ENCODE measurements around the gene RAD51B. TPM values are rescaled to one million over a fixed set of nuclear protein-coding genes. Genes with fewer than 3 reads are reported as not detected.
"Not testable (repeated sequence)": the region's sequence is repeated elsewhere in the genome, so short reads cannot be mapped to it uniquely, and the experiment has no call there.

The RAD51B gene
- total RNA-seq, 1 experiment from 2014 or later = 16.7 TPM

GRCh38 chr14:68762953-68763764 is 943.6 kb downstream of the RAD51B start:
- peaks cover 4% of the 10 kb centered on the region; the same call in 1 of the 2 replicates for H3K4me1 ChIP-seq (ENCODE audit: insufficient read depth, low read length)
- H2BK5ac ChIP-seq (ENCODE audit: insufficient read length, low read length) = no peak overlapping the region
- peaks cover 9% of the 10 kb centered on the region; the same call in 1 of the 2 replicates for H3K27me3 Mint-ChIP-seq (ENCODE audit: low read depth)
- no peaks in the 10 kb centered on the region for H3K79me2 ChIP-seq (ENCODE audit: insufficient read depth, low read length)
- no peak overlapping the region for H2AK5ac ChIP-seq (ENCODE audit: insufficient read length, low read length)
- no peaks in the 10 kb centered on the region for H3K27me3 ChIP-seq (ENCODE audit: insufficient read depth, low read length)
- no peak overlapping the region for H3K27ac Mint-ChIP-seq
- WGBS (ENCODE audit: extremely low coverage, insufficient read length, low lambda C conversion rate) = no CpG with 5 or more reads among the region's 11 CpGs
- peaks cover 26 to 40% of the 10 kb centered on the region in 2 experiments for H3K4me1 Mint-ChIP-seq
- no peaks in the 10 kb centered on the region for H3K9me3 ChIP-seq (ENCODE audit: control insufficient read depth, low read depth, low read length)
- no peak overlapping the region for H3K56ac ChIP-seq (ENCODE audit: insufficient read length, low read depth, low read length)
- H3K36me3 Mint-ChIP-seq (ENCODE audit: insufficient read depth in 1 of 3, low read depth in 3 of 3) = no peaks in the 10 kb centered on the region; a peak in 1 of 7 replicates
- no peak overlapping the region for H2AFZ ChIP-seq (ENCODE audit: low read length)
- H3K4me3 Mint-ChIP-seq = no peak overlapping the region
- no peak overlapping the region for H3K23ac ChIP-seq (ENCODE audit: insufficient read length, low read depth, low read length)
- no peak overlapping the region for H3K18ac ChIP-seq (ENCODE audit: insufficient read length, low read depth, low read length)
- no peak overlapping the region for H4K5ac ChIP-seq (ENCODE audit: insufficient read length, low read depth, low read length)
- DNase-seq = peak; percentile 75
- H3K14ac ChIP-seq (ENCODE audit: insufficient read depth, low read length) = no peak overlapping the region
- H2BK15ac ChIP-seq (ENCODE audit: low read depth, low read length) = no peak overlapping the region
- peak; percentile 30; the same call in 2 of the 3 replicates for TF ChIP-seq CTCF (conservative IDR thresholded peaks at IDR 0.05)
- no peaks in the 10 kb centered on the region for H3K23me2 ChIP-seq (ENCODE audit: insufficient read length, low read depth, low read length, poor library complexity, severe bottlenecking)
- H4K8ac ChIP-seq (replicated peaks; ENCODE audit: insufficient read length, low read depth, low read length) = no peak overlapping the region
- no peak overlapping the region for H2BK12ac ChIP-seq (ENCODE audit: insufficient read length, low read depth, low read length)
- no peak overlapping the region for H2BK20ac ChIP-seq (ENCODE audit: low read depth, low read length, poor library complexity, severe bottlenecking)
- no peaks in the 10 kb centered on the region; a peak in 1 of 5 replicates for H3K9me3 Mint-ChIP-seq
- H4K20me1 ChIP-seq (ENCODE audit: control insufficient read depth, insufficient read depth, insufficient read length) = no peaks in the 10 kb centered on the region
- H4K91ac ChIP-seq (ENCODE audit: insufficient read length, low read depth, low read length) = no peak overlapping the region
- H2BK120ac ChIP-seq (ENCODE audit: low read depth, low read length, poor library complexity, severe bottlenecking) = no peak overlapping the region
- H3K4ac ChIP-seq (ENCODE audit: low read depth, low read length) = no peak overlapping the region
- H3K79me1 ChIP-seq (ENCODE audit: insufficient read depth, low read depth, low read length, poor library complexity, severe bottlenecking) = no peaks in the 10 kb centered on the region
- H3K9ac ChIP-seq (ENCODE audit: extremely low read depth, insufficient read length, low read length) = no peak overlapping the region
- H3K4me2 ChIP-seq (ENCODE audit: insufficient read depth, insufficient read length, low read length) = no peak overlapping the region
- H3T11ph ChIP-seq (ENCODE audit: low read length) = no peak overlapping the region
- H3K27ac ChIP-seq (ENCODE audit: insufficient read length, low read depth, low read length) = no peak overlapping the region

- not testable (repeated sequence) for H3K23me2 ChIP-seq (ENCODE audit: insufficient read length, low read depth, low read length, poor library complexity, severe bottlenecking); H4K20me1 ChIP-seq (ENCODE audit: control insufficient read depth, insufficient read depth, insufficient read length); H2BK12ac ChIP-seq (ENCODE audit: insufficient read length, low read depth, low read length); H3K9ac ChIP-seq (ENCODE audit: extremely low read depth, insufficient read length, low read length); H3K79me1 ChIP-seq (ENCODE audit: insufficient read depth, low read depth, low read length, poor library complexity, severe bottlenecking); H4K91ac ChIP-seq (ENCODE audit: insufficient read length, low read depth, low read length); H3K9me3 ChIP-seq (ENCODE audit: control insufficient read depth, low read depth, low read length); H2BK5ac ChIP-seq (ENCODE audit: insufficient read length, low read length); H3K27me3 Mint-ChIP-seq (ENCODE audit: low read depth); H3K56ac ChIP-seq (ENCODE audit: insufficient read length, low read depth, low read length); H3K4me1 ChIP-seq (ENCODE audit: insufficient read depth, low read length); H4K5ac ChIP-seq (ENCODE audit: insufficient read length, low read depth, low read length); H3K36me3 Mint-ChIP-seq (ENCODE audit: insufficient read depth in 1 of 3, low read depth in 3 of 3); H2AFZ ChIP-seq (ENCODE audit: low read length); H3T11ph ChIP-seq (ENCODE audit: low read length); H2AK5ac ChIP-seq (ENCODE audit: insufficient read length, low read length); H2BK15ac ChIP-seq (ENCODE audit: low read depth, low read length); H3K4me2 ChIP-seq (ENCODE audit: insufficient read depth, insufficient read length, low read length); H3K23ac ChIP-seq (ENCODE audit: insufficient read length, low read depth, low read length); H3K18ac ChIP-seq (ENCODE audit: insufficient read length, low read depth, low read length); H4K8ac ChIP-seq (replicated peaks; ENCODE audit: insufficient read length, low read depth, low read length); H3K27ac ChIP-seq (ENCODE audit: insufficient read length, low read depth, low read length); H2BK20ac ChIP-seq (ENCODE audit: low read depth, low read length, poor library complexity, severe bottlenecking); DNase-seq; H3K9me3 Mint-ChIP-seq; H3K27me3 ChIP-seq (ENCODE audit: insufficient read depth, low read length); H3K4me3 Mint-ChIP-seq; H3K27ac Mint-ChIP-seq; H3K79me2 ChIP-seq (ENCODE audit: insufficient read depth, low read length); H3K14ac ChIP-seq (ENCODE audit: insufficient read depth, low read length); H3K4ac ChIP-seq (ENCODE audit: low read depth, low read length); H2BK120ac ChIP-seq (ENCODE audit: low read depth, low read length, poor library complexity, severe bottlenecking)
- WGBS (ENCODE audit: extremely low coverage, insufficient read length, low lambda C conversion rate) = no CpG with 5 or more reads among the region's 4 CpGs
- peaks cover 25 to 39% of the 10 kb centered on the region in 2 experiments for H3K4me1 Mint-ChIP-seq
Measured at GRCh38 chr14:68763843-68764242, 944.3 kb downstream of the RAD51B start.
